HEK293 (cell line): ENCODE measurements around the gene PRDM7.
A peak's percentile ranks its signal among the peaks of the same experiment; 100 is the strongest.

ENCODE experiments used
- CTCF ChIA-PET: fragments of 350-600 bp; formaldehyde crosslinking; extraction: SDS; loops from one replicate; lab custom pipeline; 2021; ENCODE audit warnings: antibody characterized with exemption; lab: Yijun Ruan, JAX
- POLR2A ChIA-PET: fragments of 300-600 bp; formaldehyde crosslinking; extraction: SDS; loops from one replicate; lab custom pipeline; 2020; ENCODE audit warnings: antibody characterized with exemption, inconsistent platforms; lab: Yijun Ruan, JAX
- H3K27ac ChIP-seq: fragments of 200-500 bp; sonication (Bioruptor generic); 2 replicates; pipeline ENCODE4 v1.5.1; 2014; ENCODE audit warnings: low read depth, low read length, control low read depth, inconsistent platforms; ENCODE audit errors: extremely low read depth
- H3K36me3 ChIP-seq, 2 experiments: fragments of 200-500 bp in 1 of 2; sonication (Bioruptor generic) in 1 of 2; 1 replicate in 1 of 2; 2 replicates in 1 of 2; pipeline ENCODE4 v1.5.1; 2014 to 2017; ENCODE audit warnings: inconsistent platforms in 2 of 2, low read length in 2 of 2; ENCODE audit not compliant: control insufficient read depth in 2 of 2, insufficient read depth in 1 of 2
- H3K4me1 ChIP-seq: fragments of 200-500 bp; sonication (Bioruptor generic); 2 replicates; pipeline ENCODE4 v1.5.1; 2014; ENCODE audit warnings: mild to moderate bottlenecking, low read length, inconsistent platforms; ENCODE audit not compliant: control insufficient read depth, insufficient read depth
- H3K4me3 ChIP-seq: 2 replicates; pipeline ENCODE4 v1.5.1; 2011; ENCODE audit warnings: low read depth, mild to moderate bottlenecking, control low read depth, low read length, moderate library complexity
- H3K9me3 ChIP-seq: fragments of 200-500 bp; sonication (Bioruptor generic); 2 replicates; pipeline ENCODE4 v1.5.1; 2014; ENCODE audit warnings: low read depth, low read length, inconsistent platforms; ENCODE audit not compliant: control insufficient read depth, insufficient read depth
- HIC1 ChIP-seq: fragments of 450-650 bp; formaldehyde crosslinking; IDR thresholded peaks from 2 replicates; pipeline ENCODE4 v1.5.1; 2016; ENCODE audit warnings: missing biosample characterization, missing genetic modification characterization
- HOXD13 ChIP-seq: sonication (generic); formaldehyde crosslinking; IDR thresholded peaks from 2 replicates; pipeline ENCODE4 v1.8.0; 2022; ENCODE audit warnings: missing genetic modification reagents, borderline replicate concordance
- KLF7 ChIP-seq: fragments of 450-650 bp; formaldehyde crosslinking; IDR thresholded peaks from 2 replicates; pipeline ENCODE4 v1.5.1; 2016; ENCODE audit warnings: missing biosample characterization, missing genetic modification characterization, borderline replicate concordance
- MEIS1 ChIP-seq: sonication (generic); formaldehyde crosslinking; IDR thresholded peaks from 2 replicates; pipeline ENCODE4 v1.8.1; 2022; ENCODE audit warnings: missing genetic modification reagents, mild to moderate bottlenecking, borderline replicate concordance
- PBX3 ChIP-seq: sonication (generic); formaldehyde crosslinking; IDR thresholded peaks from 2 replicates; pipeline ENCODE4 v1.8.1; 2022; ENCODE audit warnings: mild to moderate bottlenecking, moderate library complexity, missing genetic modification reagents
- PRDM10 ChIP-seq: fragments of 450-650 bp; formaldehyde crosslinking; IDR thresholded peaks from 2 replicates; pipeline ENCODE4 v1.5.1; 2016; ENCODE audit warnings: missing biosample characterization, missing genetic modification characterization
- REST ChIP-seq: fragments of 450-650 bp; formaldehyde crosslinking; IDR thresholded peaks from 2 replicates; pipeline ENCODE4 v1.5.1; 2016; ENCODE audit warnings: missing biosample characterization, missing genetic modification characterization
- ZEB2 ChIP-seq: fragments of 450-650 bp; formaldehyde crosslinking; IDR thresholded peaks from 2 replicates; pipeline ENCODE4 v1.5.1; 2016; ENCODE audit warnings: missing biosample characterization, missing genetic modification characterization
- ZNF19 ChIP-seq: fragments of 450-650 bp; formaldehyde crosslinking; IDR thresholded peaks from 2 replicates; pipeline ENCODE4; 2016; ENCODE audit warnings: missing biosample characterization, missing genetic modification characterization, low read depth
- ZNF274 ChIP-seq, 2 experiments: fragments of 200-500 bp in 1 of 2; fragments of 450-650 bp in 1 of 2; sonication (Bioruptor generic) in 1 of 2; formaldehyde crosslinking in 1 of 2; IDR thresholded peaks; 2 replicates each; pipeline versions ENCODE4 v1.5.1 to v1.6.1; 2014 to 2016; ENCODE audit warnings: borderline replicate concordance in 1 of 2, inconsistent platforms in 1 of 2, low read length in 1 of 2, missing biosample characterization in 1 of 2, missing genetic modification characterization in 1 of 2
- ZNF600 ChIP-seq: fragments of 450-650 bp; formaldehyde crosslinking; IDR thresholded peaks from 2 replicates; pipeline ENCODE4 v1.5.1; 2016; ENCODE audit warnings: missing biosample characterization, missing genetic modification characterization
- ZNF623 ChIP-seq: fragments of 450-650 bp; formaldehyde crosslinking; IDR thresholded peaks from 2 replicates; pipeline ENCODE4 v1.5.1; 2016; ENCODE audit warnings: missing biosample characterization, missing genetic modification characterization
- TF ChIP-seq, protein P1 (sequence below): fragments of 450-650 bp; formaldehyde crosslinking; IDR thresholded peaks from 2 replicates; pipeline ENCODE4 v1.5.1; 2017; ENCODE audit warnings: missing biosample characterization, missing genetic modification characterization

The PRDM7 gene

DNA sequence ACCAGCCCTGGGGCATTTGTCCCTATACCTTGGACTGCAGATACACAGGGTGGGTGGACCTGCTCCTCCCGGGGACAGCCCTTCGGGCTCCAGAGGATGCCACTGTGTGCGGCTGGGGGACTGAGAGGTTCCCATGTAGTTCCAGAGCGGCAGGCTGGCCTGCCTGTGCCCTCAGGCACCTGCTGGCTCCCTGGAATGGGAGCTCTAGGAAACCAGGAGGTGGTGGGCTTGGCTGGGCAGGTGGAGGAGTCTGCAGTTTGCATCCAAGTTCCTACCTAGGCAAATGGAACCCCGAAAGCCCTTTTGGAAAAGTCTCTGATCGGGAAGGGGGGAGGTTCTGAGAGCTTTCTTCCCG lies 58.9 kb downstream of the PRDM7 start:
- no peaks in the 10 kb centered on the region for H3K9me3 ChIP-seq
- ChIA-PET CTCF (interaction anchor here (0.5 to 1.2 kb wide), 5 partner anchors 64 to 359 kb away, joined by 3 to 4 read pairs (median 3); partner anchors contain the start of gene MC1R), POLR2A (interaction anchor here (1.1 to 3.3 kb wide), 4 partner anchors 14 to 96 kb away, joined by 3 to 14 read pairs (median 3); partner anchors contain the start of gene TUBB3)
- no peak overlapping the region; the same call in 1 of the 2 replicates for H3K27ac ChIP-seq
- H3K4me1 ChIP-seq = peaks cover 20% of the 10 kb centered on the region
- TF ChIP-seq ZNF274 (IDR thresholded peaks at IDR 0.05; ENCODE audit: low read length) = no peak
- no peak for TF ChIP-seq ZNF274 (tag by site-specific recombination; IDR thresholded peaks at IDR 0.05; ENCODE audit: borderline replicate concordance)
- TF ChIP-seq PRDM10 = peak; percentile 82
- peak; percentile 58 for TF ChIP-seq ZNF600 (tag by site-specific recombination)
- TF ChIP-seq PBX3 = no peak
- TF ChIP-seq, protein P1, sequence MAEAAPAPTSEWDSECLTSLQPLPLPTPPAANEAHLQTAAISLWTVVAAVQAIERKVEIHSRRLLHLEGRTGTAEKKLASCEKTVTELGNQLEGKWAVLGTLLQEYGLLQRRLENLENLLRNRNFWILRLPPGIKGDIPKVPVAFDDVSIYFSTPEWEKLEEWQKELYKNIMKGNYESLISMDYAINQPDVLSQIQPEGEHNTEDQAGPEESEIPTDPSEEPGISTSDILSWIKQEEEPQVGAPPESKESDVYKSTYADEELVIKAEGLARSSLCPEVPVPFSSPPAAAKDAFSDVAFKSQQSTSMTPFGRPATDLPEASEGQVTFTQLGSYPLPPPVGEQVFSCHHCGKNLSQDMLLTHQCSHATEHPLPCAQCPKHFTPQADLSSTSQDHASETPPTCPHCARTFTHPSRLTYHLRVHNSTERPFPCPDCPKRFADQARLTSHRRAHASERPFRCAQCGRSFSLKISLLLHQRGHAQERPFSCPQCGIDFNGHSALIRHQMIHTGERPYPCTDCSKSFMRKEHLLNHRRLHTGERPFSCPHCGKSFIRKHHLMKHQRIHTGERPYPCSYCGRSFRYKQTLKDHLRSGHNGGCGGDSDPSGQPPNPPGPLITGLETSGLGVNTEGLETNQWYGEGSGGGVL (tag by site-specific recombination) = 0 out of 2 replicates have a peak, but pooled peaks have one; percentile 46
- no peak for TF ChIP-seq ZNF19 (tag by site-specific recombination)
- no peak for TF ChIP-seq MEIS1
- peak overlapping the region; percentile 48 for H3K4me3 ChIP-seq
- peaks cover 0 to 13% of the 10 kb centered on the region in 2 experiments; a peak in 2 of 3 replicates for H3K36me3 ChIP-seq

- ChIA-PET CTCF (no interaction called here), POLR2A (no interaction called here)
- Histone ChIP-seq H3K9me3 (no peaks in the 10 kb centered on the region), H3K36me3 (peaks cover 0 to 18% of the 10 kb centered on the region in 2 experiments; a peak in 2 of 3 replicates), H3K4me1 (peaks cover 14% of the 10 kb centered on the region), H3K4me3 (no peak overlapping the region), H3K27ac (no peak overlapping the region)
- TF ChIP-seq HIC1 (tag by site-specific recombination) (no peak), REST (tag by site-specific recombination) (no peak), ZEB2 (tag by site-specific recombination) (no peak), HOXD13 (no peak), ZNF623 (tag by site-specific recombination) (no peak), KLF7 (tag by site-specific recombination) (no peak)
Observed at GRCh38 chr16:90016339-90016950, 60.7 kb downstream of the PRDM7 start.
